Measurements from ENCODE around the gene CENPU.

DNA sequence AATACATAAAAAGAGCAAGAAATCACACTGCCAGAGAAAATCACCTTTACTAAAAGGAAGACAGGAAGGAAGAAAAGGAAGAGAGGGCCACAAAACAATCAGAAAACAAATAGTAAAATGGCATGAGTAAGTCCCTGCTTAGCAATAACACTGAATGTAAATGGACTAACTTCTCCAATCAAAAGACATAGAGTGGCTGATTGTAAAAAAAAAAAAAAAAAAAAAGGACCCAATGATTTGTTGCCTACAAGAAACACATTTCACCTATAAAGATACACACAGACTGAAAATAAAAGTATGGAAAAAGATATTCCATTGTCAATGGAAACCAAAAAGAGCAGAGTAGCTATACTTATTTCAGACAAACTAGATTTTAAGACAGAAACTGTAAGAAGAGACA lies 12.6 kb downstream of the CENPU start:
- no peak for TF ChIP-seq SUZ12 (IDR thresholded peaks at IDR 0.05)
- TF ChIP-seq SP1 (IDR thresholded peaks at IDR 0.05) = no peak
- no peak for TF ChIP-seq FOXM1 (IDR thresholded peaks at IDR 0.05; ENCODE audit: borderline replicate concordance)
- no peak for TF ChIP-seq ARNT (IDR thresholded peaks at IDR 0.05)
- no peak for TF ChIP-seq NFRKB (IDR thresholded peaks at IDR 0.05)
- TF ChIP-seq FOXK2 (IDR thresholded peaks at IDR 0.05) = no peak
- TF ChIP-seq LEF1 (IDR thresholded peaks at IDR 0.05; ENCODE audit: borderline replicate concordance) = no peak
- no peak for TF ChIP-seq CTBP1 (IDR thresholded peaks at IDR 0.05; ENCODE audit: borderline replicate concordance)
- no peak for TF ChIP-seq TARDBP (IDR thresholded peaks at IDR 0.05)
